ENCODE data around the gene SPNS3.

Gene SPNS3

GRCh38 chr17:4487296-4487695 lies 53.6 kb downstream of the SPNS3 start:
- Histone ChIP-seq H3K36me3 (ENCODE audit: control insufficient read depth in 5 of 5, insufficient read depth in 5 of 5, low read length in 5 of 5) (no peaks in the 10 kb centered on the region), H3K4me1 (ENCODE audit: control insufficient read depth in 5 of 5, insufficient read depth in 5 of 5, low read length in 5 of 5) (peaks cover 0 to 7% (median 0%) of the 10 kb centered on the region in 5 donors), H3K27ac (ENCODE audit: low read depth, low read length) (no peak overlapping the region), H3K9me3 (ENCODE audit: control insufficient read depth in 5 of 5, low read length in 5 of 5) (no peaks in the 10 kb centered on the region), H3K9ac (ENCODE audit: low read length in 5 of 5) (no peak overlapping the region), H3K4me3 (ENCODE audit: low read depth in 1 of 5, low read length in 5 of 5) (no peak overlapping the region), H3K27me3 (ENCODE audit: control insufficient read depth in 5 of 5, insufficient read depth in 4 of 5, low read length in 5 of 5) (no peaks in the 10 kb centered on the region)

- Histone ChIP-seq H3K36me3 (ENCODE audit: control insufficient read depth in 5 of 5, insufficient read depth in 5 of 5, low read length in 5 of 5) (no peaks in the 10 kb centered on the region), H3K27ac (ENCODE audit: low read depth, low read length) (no peak overlapping the region), H3K9me3 (ENCODE audit: control insufficient read depth in 5 of 5, low read length in 5 of 5) (no peaks in the 10 kb centered on the region), H3K4me3 (ENCODE audit: low read depth in 1 of 5, low read length in 5 of 5) (no peak overlapping the region), H3K4me1 (ENCODE audit: control insufficient read depth in 5 of 5, insufficient read depth in 5 of 5, low read length in 5 of 5) (peaks cover 0 to 13% (median 0%) of the 10 kb centered on the region in 5 donors), H3K27me3 (ENCODE audit: control insufficient read depth in 5 of 5, insufficient read depth in 4 of 5, low read length in 5 of 5) (no peaks in the 10 kb centered on the region), H3K9ac (ENCODE audit: low read length in 5 of 5) (no peak overlapping the region)
These were observed 54.3 kb downstream of the SPNS3 start for GRCh38 chr17:4487820-4488716.

DNA sequence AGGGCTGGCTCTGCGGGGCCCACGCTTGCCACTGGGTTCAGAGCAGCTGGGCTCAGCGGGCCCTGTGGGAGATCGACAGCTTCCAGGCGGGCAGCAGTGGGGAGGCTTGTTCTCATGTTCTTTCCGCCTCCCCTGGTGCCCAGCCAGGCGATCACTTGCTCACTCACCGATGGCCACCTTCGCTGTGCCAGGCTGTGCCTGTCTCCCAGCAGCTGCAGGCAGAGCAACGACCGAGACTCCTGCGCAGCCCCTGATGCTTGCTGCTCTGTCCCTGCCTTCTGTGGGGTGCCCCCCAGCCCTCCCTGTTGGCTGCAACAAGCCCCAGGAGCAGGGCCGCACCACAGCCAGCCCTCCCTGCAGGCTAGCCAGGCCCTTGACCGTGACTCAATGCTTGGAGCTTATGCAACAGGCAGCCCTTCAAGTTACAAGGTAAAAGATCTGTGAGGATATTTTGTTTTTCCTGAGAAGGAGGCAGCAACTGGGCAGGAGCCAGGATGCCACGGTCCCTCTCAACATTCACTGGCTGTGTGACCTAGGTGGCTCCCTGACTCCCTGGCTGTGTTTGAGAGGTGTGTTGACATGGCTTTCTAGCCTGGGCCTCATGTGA lies 55.4 kb downstream of the SPNS3 start:
- no peaks in the 10 kb centered on the region for H3K36me3 ChIP-seq (ENCODE audit: control insufficient read depth in 5 of 5, insufficient read depth in 5 of 5, low read length in 5 of 5)
- H3K27me3 ChIP-seq (ENCODE audit: control insufficient read depth in 5 of 5, insufficient read depth in 4 of 5, low read length in 5 of 5), result no peaks in the 10 kb centered on the region
- peaks cover 0 to 13% (median 0%) of the 10 kb centered on the region in 5 donors for H3K4me1 ChIP-seq (ENCODE audit: control insufficient read depth in 5 of 5, insufficient read depth in 5 of 5, low read length in 5 of 5)
- H3K9ac ChIP-seq (ENCODE audit: low read length in 5 of 5), result no peak overlapping the region
- H3K9me3 ChIP-seq (ENCODE audit: control insufficient read depth in 5 of 5, low read length in 5 of 5), result no peaks in the 10 kb centered on the region
- no peak overlapping the region for H3K4me3 ChIP-seq (ENCODE audit: low read depth in 1 of 5, low read length in 5 of 5)
- no peak overlapping the region for H3K27ac ChIP-seq (ENCODE audit: low read depth, low read length)

DNA sequence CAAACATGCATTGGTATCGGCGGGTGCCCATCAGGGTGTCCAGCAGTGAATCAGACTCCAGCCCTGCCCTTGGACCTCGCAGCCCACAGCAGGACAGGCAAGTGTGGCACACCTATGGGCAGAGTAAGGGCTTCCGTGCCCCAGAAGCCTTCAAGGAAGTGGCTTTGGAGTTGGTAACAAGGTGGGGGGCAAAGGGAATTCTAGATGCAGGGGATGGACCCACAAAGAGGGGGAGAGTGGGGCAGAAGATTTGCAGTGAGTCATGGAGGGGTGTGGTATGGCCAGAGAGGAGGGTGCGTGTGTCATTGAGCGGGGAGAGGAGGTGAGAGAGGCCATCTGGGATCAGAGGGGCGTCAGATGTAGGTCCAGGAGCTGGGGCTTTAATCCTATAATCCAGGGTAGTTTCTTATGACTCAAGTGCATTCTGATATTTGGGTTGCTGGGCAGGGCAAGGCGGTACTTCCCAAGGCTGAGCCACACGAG lies 56.4 kb downstream of the SPNS3 start:
- Histone ChIP-seq H3K9me3 (ENCODE audit: control insufficient read depth in 5 of 5, low read length in 5 of 5) (no peaks in the 10 kb centered on the region), H3K9ac (ENCODE audit: low read length in 5 of 5) (no peak overlapping the region), H3K4me1 (ENCODE audit: control insufficient read depth in 5 of 5, insufficient read depth in 5 of 5, low read length in 5 of 5) (peaks cover 0 to 13% (median 0%) of the 10 kb centered on the region in 5 donors), H3K27me3 (ENCODE audit: control insufficient read depth in 5 of 5, insufficient read depth in 4 of 5, low read length in 5 of 5) (no peaks in the 10 kb centered on the region), H3K27ac (ENCODE audit: low read depth, low read length) (no peak overlapping the region), H3K36me3 (ENCODE audit: control insufficient read depth in 5 of 5, insufficient read depth in 5 of 5, low read length in 5 of 5) (no peaks in the 10 kb centered on the region), H3K4me3 (ENCODE audit: low read depth in 1 of 5, low read length in 5 of 5) (no peak overlapping the region)

GRCh38 chr17:4490637-4491061 lies 56.9 kb downstream of the SPNS3 start:
- no peaks in the 10 kb centered on the region for H3K36me3 ChIP-seq (ENCODE audit: control insufficient read depth in 5 of 5, insufficient read depth in 5 of 5, low read length in 5 of 5)
- H3K9me3 ChIP-seq (ENCODE audit: control insufficient read depth in 5 of 5, low read length in 5 of 5), result no peaks in the 10 kb centered on the region
- no peaks in the 10 kb centered on the region for H3K27me3 ChIP-seq (ENCODE audit: control insufficient read depth in 5 of 5, insufficient read depth in 4 of 5, low read length in 5 of 5)
- no peak overlapping the region for H3K27ac ChIP-seq (ENCODE audit: low read depth, low read length)
- no peak overlapping the region for H3K9ac ChIP-seq (ENCODE audit: low read length in 5 of 5)
- peaks cover 0 to 13% (median 0%) of the 10 kb centered on the region in 5 donors for H3K4me1 ChIP-seq (ENCODE audit: control insufficient read depth in 5 of 5, insufficient read depth in 5 of 5, low read length in 5 of 5)
- H3K4me3 ChIP-seq (ENCODE audit: low read depth in 1 of 5, low read length in 5 of 5), result no peak overlapping the region

DNA sequence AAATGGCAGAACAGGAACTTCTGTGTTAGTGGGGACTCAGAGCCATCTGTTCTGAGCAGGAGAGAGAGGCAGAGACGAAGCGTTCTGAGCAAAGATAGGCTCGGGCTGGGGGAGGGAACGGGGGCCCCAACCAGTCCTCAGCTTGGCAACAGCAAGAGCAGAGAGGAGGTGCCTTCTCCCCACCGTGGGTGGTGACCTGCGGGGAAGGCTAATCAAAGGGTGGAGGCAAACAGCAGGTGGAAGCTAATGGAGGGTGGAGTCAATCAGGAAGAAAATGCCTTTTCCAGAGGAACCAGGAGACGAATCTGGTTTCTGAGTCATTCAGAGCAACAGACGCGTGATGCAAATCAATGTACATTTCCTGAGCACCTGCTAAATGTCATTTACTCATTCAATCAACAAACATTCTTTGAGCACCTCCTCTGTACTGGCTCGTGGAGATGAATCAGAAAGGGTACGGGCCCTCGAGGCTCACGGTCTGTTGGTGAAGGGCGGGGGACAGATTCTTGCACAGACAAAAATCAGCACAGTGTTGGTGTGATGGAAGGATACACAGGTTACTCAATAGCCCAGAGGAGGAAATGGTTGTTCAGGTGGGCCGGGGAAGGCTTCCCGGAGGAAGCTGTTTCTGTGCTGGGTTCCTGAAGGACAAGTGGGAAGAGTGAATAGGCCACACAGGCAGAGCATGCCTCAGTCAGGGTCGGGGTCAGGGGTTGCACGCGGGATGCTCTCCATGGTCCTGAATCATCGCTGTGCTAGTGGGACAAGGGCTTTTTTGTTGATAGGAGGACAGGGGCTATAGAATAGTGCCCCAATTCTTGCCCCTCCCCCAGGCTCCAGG lies 59.2 kb downstream of the SPNS3 start:
- Histone ChIP-seq H3K9me3 (ENCODE audit: control insufficient read depth in 5 of 5, low read length in 5 of 5) (no peaks in the 10 kb centered on the region), H3K4me1 (ENCODE audit: control insufficient read depth in 5 of 5, insufficient read depth in 5 of 5, low read length in 5 of 5) (peaks cover 0 to 19% (median 9%) of the 10 kb centered on the region in 5 donors), H3K36me3 (ENCODE audit: control insufficient read depth in 5 of 5, insufficient read depth in 5 of 5, low read length in 5 of 5) (no peaks in the 10 kb centered on the region), H3K9ac (ENCODE audit: low read length in 5 of 5) (no peak overlapping the region), H3K27me3 (ENCODE audit: control insufficient read depth in 5 of 5, insufficient read depth in 4 of 5, low read length in 5 of 5) (no peaks in the 10 kb centered on the region), H3K4me3 (ENCODE audit: low read depth in 1 of 5, low read length in 5 of 5) (no peak overlapping the region), H3K27ac (ENCODE audit: low read depth, low read length) (no peak overlapping the region)

DNA sequence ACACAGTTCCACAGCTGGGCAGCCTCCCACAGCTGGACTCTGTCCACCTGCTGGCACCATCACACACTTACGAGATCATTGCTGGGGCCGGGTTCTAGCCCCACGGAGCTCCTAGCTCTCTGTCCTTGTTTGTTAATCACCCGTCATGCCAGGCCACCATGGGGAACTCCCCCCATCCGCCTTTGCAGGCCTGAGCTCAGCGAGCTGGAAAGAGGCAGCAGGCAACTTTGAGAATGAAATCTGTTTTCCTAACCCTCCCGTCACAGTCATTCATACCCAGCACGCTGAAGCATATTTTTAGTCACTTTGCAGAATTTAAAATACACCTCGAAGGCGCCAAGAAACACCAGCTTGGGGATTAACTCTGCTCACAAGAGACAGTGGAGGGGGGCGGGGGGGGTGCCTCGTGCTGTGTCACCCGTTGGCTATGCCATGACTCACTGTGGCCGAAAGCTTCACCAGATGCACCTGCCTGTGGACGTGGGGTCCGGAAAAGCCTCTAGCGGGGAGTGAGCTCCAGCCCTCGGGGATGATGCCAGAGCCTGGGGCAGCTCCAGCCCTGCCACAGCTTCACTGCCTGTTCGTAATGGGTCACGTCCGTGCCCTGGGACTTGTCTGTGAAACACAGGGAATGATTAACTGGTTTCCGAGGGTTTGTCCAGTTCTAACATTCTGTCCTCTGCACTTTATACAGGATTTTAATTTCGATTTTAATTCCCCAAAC lies 63.5 kb downstream of the SPNS3 start:
- no peak overlapping the region for H3K4me3 ChIP-seq (ENCODE audit: low read depth in 1 of 5, low read length in 5 of 5)
- H3K36me3 ChIP-seq (ENCODE audit: control insufficient read depth in 5 of 5, insufficient read depth in 5 of 5, low read length in 5 of 5), result no peaks in the 10 kb centered on the region
- H3K9ac ChIP-seq (ENCODE audit: low read length in 5 of 5), result no peak overlapping the region
- H3K27ac ChIP-seq (ENCODE audit: low read depth, low read length), result no peak overlapping the region
- no peaks in the 10 kb centered on the region for H3K9me3 ChIP-seq (ENCODE audit: control insufficient read depth in 5 of 5, low read length in 5 of 5)
- peaks cover 2 to 52% (median 32%) of the 10 kb centered on the region in 5 donors for H3K4me1 ChIP-seq (ENCODE audit: control insufficient read depth in 5 of 5, insufficient read depth in 5 of 5, low read length in 5 of 5)
- H3K27me3 ChIP-seq (ENCODE audit: control insufficient read depth in 5 of 5, insufficient read depth in 4 of 5, low read length in 5 of 5), result peaks cover 6 to 25% (median 21%) of the 10 kb centered on the region in 5 donors

DNA sequence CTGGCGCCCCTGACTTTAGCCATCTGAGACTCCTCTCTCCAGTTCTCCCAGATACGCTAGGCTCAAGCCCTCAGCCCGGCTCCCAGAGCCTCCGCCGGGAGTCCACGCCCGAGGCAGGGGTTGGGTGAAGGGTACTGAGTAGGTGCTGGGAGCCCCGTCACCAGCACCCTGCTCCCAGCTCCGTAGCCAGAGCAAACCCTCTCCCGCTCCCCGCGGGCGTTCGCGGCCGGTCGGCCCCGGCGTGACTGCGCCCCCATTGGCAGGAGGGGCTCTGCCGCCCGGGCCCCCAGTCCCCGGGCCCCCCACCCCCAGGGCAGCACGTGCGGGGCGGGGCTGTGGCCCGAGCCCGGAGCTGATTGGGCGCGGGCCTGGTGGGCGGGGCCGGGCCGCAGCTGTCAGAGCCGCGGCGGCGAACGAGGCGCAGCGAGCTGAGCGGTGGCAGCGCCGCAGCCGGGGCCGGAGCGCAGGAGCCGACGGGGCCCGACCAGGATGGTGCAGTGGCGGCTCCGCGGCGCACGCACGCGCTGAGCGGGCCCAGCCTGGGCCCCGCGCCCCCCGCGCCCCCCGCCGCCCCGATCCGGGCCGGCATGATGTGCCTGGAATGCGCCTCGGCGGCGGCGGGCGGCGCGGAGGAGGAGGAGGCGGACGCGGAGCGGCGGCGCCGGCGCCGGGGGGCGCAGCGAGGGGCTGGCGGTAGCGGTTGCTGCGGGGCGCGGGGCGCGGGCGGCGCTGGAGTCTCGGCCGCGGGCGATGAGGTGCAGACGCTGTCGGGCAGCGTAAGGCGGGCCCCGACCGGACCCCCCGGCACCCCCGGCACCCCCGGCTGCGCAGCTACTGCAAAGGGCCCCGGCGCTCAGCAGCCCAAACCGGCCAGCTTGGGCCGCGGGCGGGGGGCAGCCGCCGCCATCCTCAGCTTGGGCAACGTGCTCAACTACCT lies 65.0 kb downstream of the SPNS3 start, which contains the start of gene SPNS2:
SPNS2 (plus strand) TSS at position 421 of the 937 bp plus-strand sequence; CDS start at position 588, 167 bp downstream.
- no peaks in the 10 kb centered on the region for H3K36me3 ChIP-seq (ENCODE audit: control insufficient read depth in 5 of 5, insufficient read depth in 5 of 5, low read length in 5 of 5)
- H3K9me3 ChIP-seq (ENCODE audit: control insufficient read depth in 5 of 5, low read length in 5 of 5), result no peaks in the 10 kb centered on the region
- no peak within 1 kb of the TSS for H3K27ac ChIP-seq (ENCODE audit: low read depth, low read length)
- peak within 1 kb of the TSS; percentile 54 to 84 (median 69) for H3K4me3 ChIP-seq (ENCODE audit: low read depth in 1 of 5, low read length in 5 of 5)
- H3K9ac ChIP-seq (ENCODE audit: low read length in 5 of 5), result peak within 1 kb of the TSS in 3 of 5 donors; percentile 59 to 79 (median 64)
- H3K27me3 ChIP-seq (ENCODE audit: control insufficient read depth in 5 of 5, insufficient read depth in 4 of 5, low read length in 5 of 5), result peaks cover 6 to 33% (median 28%) of the 10 kb centered on the region in 5 donors
- peaks cover 4 to 50% (median 32%) of the 10 kb centered on the region in 5 donors for H3K4me1 ChIP-seq (ENCODE audit: control insufficient read depth in 5 of 5, insufficient read depth in 5 of 5, low read length in 5 of 5)
